Thoracic aorta (tissue), 2 donors: Measurements from ENCODE around the gene MRGPRX2. TPM values are rescaled to one million over a fixed set of nuclear protein-coding genes. Genes with fewer than 3 reads are reported as not detected.

Source experiments
- ATAC-seq: fragments of 150-250 bp; one replicate; pipeline ENCODE4 v1.8.0; 2017; ENCODE audit warnings: low read depth; ENCODE audit not compliant: insufficient number of reproducible peaks, low FRiP score
- DNase-seq: peaks from one replicate; pipeline ENCODE4 v3.0.0-alpha.2; 2020; ENCODE audit warnings: low spot score
- H3K27ac ChIP-seq, 2 donors: fragments of 200-600 bp; sonication (generic); 1 replicate in 1 of 2; 2 replicates in 1 of 2; pipeline ENCODE4 v1.5.1; 2016; ENCODE audit warnings: mild to moderate bottlenecking in 2 of 2, moderate library complexity in 2 of 2
- H3K27me3 ChIP-seq: fragments of 200-600 bp; sonication (generic); replicated peaks from 2 replicates; pipeline ENCODE4 v1.6.0; 2016; ENCODE audit warnings: mild to moderate bottlenecking; ENCODE audit not compliant: insufficient read depth
- H3K36me3 ChIP-seq: fragments of 200-600 bp; sonication (generic); one replicate; pipeline ENCODE4 v1.5.1; 2016
- H3K4me1 ChIP-seq, 2 donors: fragments of 200-600 bp; sonication (generic); 1 replicate in 1 of 2; 2 replicates in 1 of 2; pipeline versions ENCODE4 v1.5.1 to v1.6.0; 2016; ENCODE audit warnings: low read depth in 2 of 2, mild to moderate bottlenecking in 1 of 2; ENCODE audit not compliant: control insufficient read depth in 1 of 2
- H3K4me3 ChIP-seq: fragments of 200-600 bp; sonication (generic); 2 replicates; pipeline ENCODE4 v1.5.1; 2016; ENCODE audit warnings: mild to moderate bottlenecking
- H3K9me3 ChIP-seq: fragments of 200-600 bp; sonication (generic); 2 replicates; pipeline ENCODE4 v1.5.1; 2016
- total RNA-seq, 2 donors: library from RNA; depleted of rRNA; stranded (reverse); fragments of >200 nt; gene quantifications; one replicate each; pipeline versions ENCODE4 v1.1.0 to v1.2.3, GENCODE V29; 2016
- TF ChIP-seq, protein P1 (sequence below): fragments of 200-600 bp; sonication (generic); IDR thresholded peaks from one replicate; pipeline ENCODE4 v1.5.1; 2019; ENCODE audit warnings: antibody characterized with exemption

The MRGPRX2 gene
- total RNA-seq: under 1 TPM in 1 of 2 donors, not detected in 1; 0.27 TPM

DNA sequence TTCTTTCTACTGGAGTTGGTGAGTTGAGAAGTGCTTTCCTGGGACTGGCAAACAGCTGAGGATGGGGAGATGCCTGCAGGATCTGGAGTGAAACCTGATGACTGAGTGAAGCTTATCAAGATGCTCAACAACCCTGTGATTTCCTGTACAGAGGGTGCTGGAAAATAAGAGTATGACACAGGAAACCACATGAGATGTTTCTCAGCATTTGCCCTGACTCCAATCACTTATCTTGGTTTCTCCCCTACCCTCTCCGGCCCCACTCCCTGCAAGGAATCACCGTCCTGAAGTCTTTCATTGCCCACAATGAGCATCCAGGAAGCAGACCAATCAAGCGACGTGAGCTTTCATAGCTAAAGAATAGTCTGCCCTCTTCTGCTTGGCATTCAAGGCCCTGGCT is at the start of gene MRGPRX2:
Gene MRGPRX2, minus strand, starts transcription at position 89 of the 400 bp plus-strand sequence. CDS start 4,315 bp downstream, outside the sequence.
- Histone ChIP-seq H3K4me3 (no peak within 1 kb of the TSS), H3K9me3 (no peaks in the 10 kb centered on the region), H3K27me3 (no peaks in the 10 kb centered on the region), H3K36me3 (no peaks in the 10 kb centered on the region), H3K27ac (no peak within 1 kb of the TSS), H3K4me1 (no peaks in the 10 kb centered on the region)
- TF ChIP-seq, protein P1, sequence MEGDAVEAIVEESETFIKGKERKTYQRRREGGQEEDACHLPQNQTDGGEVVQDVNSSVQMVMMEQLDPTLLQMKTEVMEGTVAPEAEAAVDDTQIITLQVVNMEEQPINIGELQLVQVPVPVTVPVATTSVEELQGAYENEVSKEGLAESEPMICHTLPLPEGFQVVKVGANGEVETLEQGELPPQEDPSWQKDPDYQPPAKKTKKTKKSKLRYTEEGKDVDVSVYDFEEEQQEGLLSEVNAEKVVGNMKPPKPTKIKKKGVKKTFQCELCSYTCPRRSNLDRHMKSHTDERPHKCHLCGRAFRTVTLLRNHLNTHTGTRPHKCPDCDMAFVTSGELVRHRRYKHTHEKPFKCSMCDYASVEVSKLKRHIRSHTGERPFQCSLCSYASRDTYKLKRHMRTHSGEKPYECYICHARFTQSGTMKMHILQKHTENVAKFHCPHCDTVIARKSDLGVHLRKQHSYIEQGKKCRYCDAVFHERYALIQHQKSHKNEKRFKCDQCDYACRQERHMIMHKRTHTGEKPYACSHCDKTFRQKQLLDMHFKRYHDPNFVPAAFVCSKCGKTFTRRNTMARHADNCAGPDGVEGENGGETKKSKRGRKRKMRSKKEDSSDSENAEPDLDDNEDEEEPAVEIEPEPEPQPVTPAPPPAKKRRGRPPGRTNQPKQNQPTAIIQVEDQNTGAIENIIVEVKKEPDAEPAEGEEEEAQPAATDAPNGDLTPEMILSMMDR: no peak
- no peak for ATAC-seq
- no peak for DNase-seq

GRCh38 chr11:19110295-19110694 is 49.8 kb upstream of the MRGPRX2 start:
- no peak overlapping the region for H3K27ac ChIP-seq
- no peak overlapping the region for H3K4me3 ChIP-seq
- TF ChIP-seq, protein P1: no peak
- no peaks in the 10 kb centered on the region for H3K36me3 ChIP-seq
- H3K4me1 ChIP-seq: no peaks in the 10 kb centered on the region
- DNase-seq: no peak
- H3K27me3 ChIP-seq: no peaks in the 10 kb centered on the region
- H3K9me3 ChIP-seq: no peaks in the 10 kb centered on the region
- ATAC-seq: no peak

DNA sequence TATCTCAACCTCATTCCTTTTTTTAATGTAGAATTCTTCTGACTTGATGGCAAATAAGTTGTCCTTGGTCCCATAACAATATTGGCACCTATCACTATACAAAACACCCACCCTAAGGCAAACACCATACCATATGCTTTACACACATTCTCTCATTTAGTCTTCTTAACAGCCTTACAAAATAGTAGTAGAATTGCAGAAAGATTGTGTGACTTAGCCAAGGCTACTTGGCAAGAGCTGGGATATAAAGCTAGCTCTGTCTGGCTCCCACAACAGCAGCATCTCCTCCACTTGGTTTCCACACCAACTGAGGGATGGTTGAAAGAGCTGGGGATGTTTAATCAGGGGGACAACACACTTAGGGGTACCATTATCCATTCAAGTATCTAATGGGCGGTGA is 46.6 kb upstream of the MRGPRX2 start:
- Histone ChIP-seq H3K4me3 (no peak overlapping the region), H3K27me3 (no peaks in the 10 kb centered on the region), H3K4me1 (no peaks in the 10 kb centered on the region), H3K27ac (no peak overlapping the region), H3K9me3 (no peaks in the 10 kb centered on the region), H3K36me3 (no peaks in the 10 kb centered on the region)
- DNase-seq: no peak
- TF ChIP-seq, protein P1: no peak
- no peak for ATAC-seq

- no peaks in the 10 kb centered on the region for H3K27me3 ChIP-seq
- no peaks in the 10 kb centered on the region for H3K9me3 ChIP-seq
- H3K27ac ChIP-seq: no peak overlapping the region
- TF ChIP-seq, protein P1: no peak
- ATAC-seq (no peak), DNase-seq (no peak)
- H3K4me3 ChIP-seq: no peak overlapping the region
- H3K4me1 ChIP-seq: no peaks in the 10 kb centered on the region
- H3K36me3 ChIP-seq: no peaks in the 10 kb centered on the region
Measured at GRCh38 chr11:19105011-19105410, 44.5 kb upstream of the MRGPRX2 start.

DNA sequence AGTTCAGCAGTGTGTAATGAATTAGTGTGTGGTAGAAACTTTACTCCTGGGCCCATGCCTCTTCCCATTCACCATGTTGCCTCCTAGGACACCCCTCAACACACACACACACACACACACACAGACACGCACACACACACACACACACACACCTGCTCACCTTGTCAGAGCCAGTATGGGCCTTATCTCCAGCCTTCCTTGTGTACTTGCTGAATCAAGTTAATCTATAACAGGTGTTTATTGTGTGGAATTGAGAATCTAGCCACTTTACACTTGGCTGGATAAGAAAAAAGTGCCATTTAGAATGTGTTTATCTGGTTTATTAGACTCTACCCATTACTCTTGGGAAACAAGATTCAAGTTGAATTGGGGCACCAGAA is 42.0 kb upstream of the MRGPRX2 start:
- DNase-seq (no peak), ATAC-seq (no peak)
- Histone ChIP-seq H3K27me3 (no peaks in the 10 kb centered on the region), H3K27ac (no peak overlapping the region), H3K4me1 (no peaks in the 10 kb centered on the region), H3K4me3 (no peak overlapping the region), H3K9me3 (no peaks in the 10 kb centered on the region), H3K36me3 (no peaks in the 10 kb centered on the region)
- TF ChIP-seq, protein P1: no peak
